HK-2 (cell line): Measurements from ENCODE around the gene GATA5.
A peak's percentile ranks its signal among the peaks of the same experiment; 100 is the strongest.
"Not testable (repeated sequence)": the region's sequence is repeated elsewhere in the genome, so short reads cannot be mapped to it uniquely, and the experiment has no call there.

ENCODE experiments used
- DNase-seq: peaks from one replicate; pipeline ENCODE4 v3.0.0-alpha.2; 2018; ENCODE audit not compliant: unreplicated experiment

The GATA5 gene

DNA sequence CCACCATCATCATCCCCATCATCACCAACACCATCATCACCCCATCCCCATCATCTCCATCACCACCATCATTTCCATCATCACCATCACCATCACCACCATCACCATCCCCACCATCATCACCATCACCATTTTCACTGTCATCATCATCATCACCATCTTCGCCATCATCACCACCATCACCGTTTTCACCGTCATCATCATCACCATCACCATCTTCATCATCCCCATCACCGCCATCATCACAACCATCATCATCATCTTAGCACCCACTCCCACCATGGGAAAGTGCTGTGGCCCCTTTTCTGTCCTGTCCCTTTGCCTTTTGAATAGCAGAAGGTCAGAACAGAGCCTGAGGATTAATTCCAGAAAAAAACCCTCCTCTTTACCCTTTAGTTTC is 28.5 kb upstream of the GATA5 start:
- DNase-seq, result no peak

DNA sequence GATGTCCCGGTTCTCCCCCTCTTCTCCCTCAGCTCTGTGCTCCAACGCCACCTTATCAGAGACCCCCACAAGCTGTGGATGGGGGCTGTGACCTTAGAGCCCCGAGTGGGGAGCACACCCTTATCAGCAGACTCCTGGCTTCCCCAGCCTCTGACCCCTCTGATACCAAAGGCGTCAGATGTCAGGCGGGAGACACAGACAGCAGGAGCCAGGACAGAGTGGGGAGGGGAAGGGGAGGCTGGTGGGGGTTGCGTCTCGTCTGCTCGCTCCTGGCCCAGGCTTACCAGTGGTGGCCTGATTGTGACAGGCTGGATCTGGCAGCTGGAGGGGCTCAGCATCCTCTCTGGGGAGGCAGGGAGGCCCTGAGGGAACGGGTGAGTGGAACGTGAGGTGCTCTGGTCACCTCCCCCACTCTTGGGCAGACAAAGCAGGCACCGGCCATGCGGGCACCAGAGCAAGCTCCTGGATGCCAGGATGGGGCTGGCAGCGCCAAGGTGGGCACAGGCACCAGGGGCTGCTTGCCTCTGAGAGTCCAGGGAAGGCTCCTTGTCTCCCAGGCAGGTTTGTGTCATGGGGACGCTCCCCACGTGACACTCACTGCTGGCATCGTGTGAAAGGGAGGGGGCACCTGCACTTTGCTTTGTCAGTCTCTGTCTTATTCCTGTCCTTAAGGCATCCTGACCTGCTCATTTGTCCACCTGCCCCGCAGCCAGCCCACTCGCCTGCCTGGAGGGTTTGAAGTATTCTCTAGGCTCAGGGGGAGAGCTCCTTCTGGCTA is 27.8 kb upstream of the GATA5 start:
- no peak for DNase-seq

DNA sequence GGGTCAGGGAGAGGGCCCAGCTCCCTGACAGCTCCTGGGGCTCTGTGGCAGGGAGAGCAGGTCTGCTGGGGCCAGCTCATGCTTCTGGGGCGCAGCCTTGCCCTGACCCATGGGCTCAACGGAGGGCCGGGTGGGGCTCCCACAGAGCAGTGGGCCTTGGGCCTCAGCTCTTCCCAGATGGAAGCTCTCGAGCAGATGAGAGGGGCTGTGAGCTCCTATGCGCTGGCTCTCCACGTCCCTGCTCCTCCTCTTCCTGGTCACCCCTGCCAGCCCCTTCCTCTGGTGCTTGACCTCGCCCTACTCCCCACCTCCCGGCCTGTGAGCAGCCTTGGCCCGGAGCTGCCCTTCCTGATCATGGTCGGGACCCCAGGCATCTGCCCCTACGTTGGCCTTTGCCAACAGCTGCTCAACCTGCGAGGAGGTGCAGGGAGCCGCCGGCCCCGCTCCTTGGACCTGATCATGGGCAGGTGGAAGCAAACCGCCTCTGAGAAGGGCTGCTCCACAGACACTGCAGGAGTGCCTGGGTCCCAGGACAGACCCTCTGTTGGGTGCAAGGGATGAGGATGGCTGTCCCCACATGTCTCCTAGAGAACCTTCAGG is 26.8 kb upstream of the GATA5 start:
- no peak for DNase-seq

DNA sequence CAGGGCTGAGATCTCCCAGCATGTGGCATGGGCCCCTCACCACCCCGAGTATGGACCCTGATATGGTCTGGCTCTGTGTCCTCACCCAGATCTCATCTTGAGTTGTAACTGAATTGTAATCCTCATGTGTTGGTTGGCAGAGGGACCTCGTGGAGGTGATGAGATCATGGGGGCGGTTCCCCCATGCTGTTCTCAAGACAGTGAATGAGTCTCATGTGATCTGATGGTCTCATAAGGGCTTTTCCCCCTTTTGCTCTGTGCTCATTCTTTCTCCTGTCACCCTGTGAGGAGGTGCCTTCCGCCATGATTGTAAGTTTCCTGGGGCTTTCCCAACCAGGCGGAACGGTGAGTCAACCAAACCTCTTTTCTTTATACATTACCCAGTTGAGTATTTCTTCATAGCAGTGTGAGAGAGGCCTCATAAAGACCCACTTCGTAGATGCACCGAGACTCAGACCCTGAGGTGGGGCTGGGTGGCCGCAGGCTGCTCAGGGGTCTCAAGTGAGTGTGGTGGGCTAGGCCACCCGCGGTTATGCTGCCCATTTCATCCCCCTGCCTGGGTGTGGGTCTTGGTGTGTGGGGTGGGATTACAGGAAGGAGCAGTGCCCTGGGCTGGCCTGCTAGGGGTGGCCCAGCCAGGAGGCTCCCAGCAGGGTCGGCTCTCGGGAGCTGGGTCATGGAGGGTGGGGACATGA is 26.2 kb upstream of the GATA5 start:
- DNase-seq, result peak; percentile 91

DNA sequence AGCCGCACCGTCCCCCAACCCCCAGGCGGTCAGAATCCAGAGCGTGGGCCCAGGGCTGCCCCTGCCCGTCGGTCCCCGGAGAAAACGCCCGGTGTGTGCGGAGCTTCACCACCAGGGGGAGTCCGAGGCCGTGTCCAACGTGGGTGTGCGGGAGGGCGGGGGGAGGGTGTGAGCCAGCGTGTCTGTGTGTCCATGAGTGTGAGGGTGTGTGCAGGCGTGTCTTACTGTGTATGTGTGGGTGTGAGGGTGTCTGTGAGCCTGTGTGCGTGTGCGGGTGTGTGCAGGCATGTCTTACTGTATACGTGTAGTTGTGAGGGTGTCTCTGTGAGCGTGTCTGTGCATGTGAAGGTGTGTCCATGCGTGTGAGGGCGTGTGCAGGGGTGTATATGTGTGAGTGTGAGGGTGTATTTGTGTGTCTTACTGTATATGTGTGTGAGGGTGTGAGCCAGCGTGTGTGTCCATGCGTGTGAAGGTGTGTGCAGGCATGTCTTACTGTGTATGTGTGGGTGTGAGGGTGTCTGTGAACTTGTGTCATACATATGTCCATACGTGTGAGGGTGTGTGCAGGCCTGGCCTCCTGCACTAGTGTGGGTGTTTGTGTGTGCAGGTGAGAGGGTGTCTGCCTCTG is 24.6 kb upstream of the GATA5 start:
- DNase-seq, result peak; percentile 88

DNA sequence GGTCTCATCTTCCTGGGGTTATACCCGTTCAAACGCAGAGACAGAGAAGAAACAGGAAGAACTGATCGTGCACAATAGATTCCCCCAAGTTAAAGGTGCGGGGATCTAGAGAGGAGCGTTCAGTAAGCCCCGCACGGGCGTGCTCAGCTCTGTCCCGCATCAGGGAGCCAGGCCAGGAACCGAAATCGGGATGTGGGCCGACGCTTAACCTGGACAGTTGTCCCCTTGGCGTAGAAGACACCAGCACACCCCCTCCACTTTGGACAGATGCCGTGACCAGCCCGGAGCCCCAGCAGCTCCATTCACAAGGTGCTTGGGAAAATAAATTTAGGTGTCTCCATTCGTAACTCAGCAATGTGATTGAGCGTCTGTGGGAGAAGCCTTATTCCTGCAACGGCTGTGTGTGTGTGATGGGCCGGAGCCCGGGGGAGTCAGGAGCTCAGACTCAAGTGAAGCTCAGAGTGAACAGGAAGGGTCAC is 24.0 kb upstream of the GATA5 start:
- DNase-seq, result no peak

DNA sequence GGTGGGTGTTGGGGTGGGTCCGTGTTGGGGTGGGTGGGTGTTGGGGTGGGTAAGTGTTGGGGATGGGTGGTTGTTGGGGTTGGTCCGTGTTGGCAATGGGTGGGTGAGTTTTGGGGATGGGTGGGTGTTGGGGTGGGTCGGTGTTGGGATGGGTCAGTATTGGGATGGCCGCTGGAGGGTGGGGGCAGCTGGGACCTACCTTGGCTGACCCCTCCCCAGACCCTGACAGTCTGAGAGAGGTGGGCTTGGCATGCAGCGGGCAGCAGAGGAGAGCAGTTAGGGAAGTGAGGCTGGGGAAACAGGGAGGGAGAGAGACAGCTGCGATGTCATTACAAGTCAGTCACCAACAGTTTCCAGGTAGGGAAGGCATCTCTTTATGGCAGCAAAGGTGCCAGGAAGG is 23.1 kb upstream of the GATA5 start:
- DNase-seq, result no peak

DNA sequence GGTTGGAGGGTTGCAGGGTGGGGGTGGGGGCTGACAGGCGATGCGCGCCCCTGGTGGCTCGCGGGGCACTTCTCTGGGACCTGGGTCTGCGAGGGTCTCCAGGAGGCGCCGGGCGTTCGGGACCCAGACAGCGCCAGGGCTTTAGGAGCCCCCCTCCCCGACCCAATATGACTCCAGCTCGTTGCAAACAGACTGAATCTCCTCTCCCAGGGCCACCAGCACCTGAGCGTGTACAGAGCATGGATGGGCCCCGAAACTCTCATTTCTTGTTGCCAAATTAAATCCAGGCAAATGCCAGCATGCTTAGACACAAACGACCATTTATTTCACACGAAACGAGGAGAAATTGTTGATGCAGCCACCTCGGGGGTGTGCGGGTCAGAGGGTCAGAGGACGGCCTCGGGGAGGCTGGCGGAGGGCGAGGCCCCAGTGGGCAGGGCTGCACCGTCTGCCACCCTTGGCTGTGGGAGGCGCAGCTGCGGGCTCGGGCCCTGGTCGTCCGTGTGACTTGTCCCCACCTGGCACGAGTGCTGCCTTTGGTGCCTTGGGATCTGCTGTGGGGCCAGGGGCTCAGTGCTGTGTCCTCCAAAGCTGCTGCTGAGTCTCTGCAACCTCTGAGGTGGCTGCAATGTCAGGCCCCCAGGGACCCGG is 20.9 kb upstream of the GATA5 start:
- DNase-seq, result no peak

DNA sequence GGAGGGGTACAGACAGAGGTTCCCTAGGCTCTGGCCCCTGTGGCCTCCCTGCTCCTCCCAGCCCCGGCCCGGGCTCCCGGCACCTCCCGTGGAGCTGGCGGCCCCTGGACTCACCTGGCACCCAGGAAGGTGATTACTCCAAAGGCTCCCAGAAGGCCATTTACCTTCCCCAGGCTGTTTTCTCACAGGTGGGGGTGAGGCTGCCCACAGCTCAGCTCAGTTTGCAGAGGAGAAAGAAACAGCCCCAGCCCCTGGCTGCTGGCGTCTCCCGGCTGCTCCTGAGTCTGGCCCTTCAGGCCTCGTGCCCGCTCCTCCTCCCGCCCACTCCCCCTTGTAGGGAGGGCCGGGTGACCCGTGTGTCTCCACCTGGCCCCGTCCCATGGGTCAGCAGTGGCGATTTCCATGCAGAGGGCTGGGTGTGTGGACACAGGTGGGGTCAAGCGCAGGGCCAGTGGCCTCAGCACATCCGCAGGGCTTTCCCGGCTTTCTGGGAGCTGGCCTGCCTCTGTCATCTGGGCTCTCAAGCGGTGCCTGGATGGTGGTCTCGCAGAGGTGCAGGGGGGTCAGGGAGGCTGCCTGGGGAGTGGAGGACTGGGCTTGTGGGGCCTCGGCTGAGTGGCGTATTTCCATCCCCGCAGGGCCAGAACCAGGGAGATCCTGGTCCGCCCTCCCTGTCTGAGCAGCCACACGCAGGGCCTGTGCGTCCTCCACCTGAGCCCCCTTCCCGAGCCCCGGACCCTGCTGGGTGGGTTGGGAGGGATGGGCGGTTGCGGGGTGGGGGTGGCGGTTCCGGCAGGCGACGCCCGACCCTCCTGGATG is 20.2 kb upstream of the GATA5 start:
- no peak for DNase-seq

DNA sequence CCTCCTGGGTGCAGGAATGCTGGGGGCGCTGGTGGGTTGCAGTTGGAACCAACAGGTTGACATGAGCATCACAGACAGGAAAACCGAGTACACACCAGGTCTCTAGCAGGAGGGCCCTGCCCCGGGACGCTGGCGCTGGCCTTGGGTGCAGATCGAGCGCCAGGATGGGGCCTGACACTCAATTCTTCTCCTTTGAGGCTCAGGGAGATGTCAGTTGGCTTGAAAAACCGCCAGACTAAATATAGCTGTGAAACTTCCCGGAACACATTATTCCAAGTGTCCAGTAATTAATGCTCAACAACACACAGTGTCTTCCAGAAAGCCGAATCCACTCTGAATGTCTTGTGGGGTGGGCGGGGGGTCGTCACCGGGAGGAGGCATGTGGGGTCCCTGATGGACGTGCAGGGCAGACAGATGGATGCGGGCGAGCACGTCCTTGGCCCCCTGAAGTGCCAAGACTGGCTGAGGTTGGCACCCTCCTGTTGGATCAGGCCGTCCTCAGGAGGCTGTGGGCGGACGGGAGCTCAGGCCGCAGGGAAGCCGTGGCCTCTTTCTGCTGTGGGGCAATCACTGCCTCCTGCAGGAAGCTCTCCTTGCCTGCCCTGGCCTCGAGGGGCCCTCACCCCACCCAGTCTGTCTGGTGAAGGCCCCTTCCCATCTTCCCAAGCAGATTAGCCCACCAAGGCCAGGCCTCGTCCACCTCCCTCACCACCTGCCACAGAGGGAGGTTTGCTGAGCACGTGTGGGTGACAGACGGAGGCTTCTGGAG is 19.4 kb upstream of the GATA5 start:
- DNase-seq, result no peak

DNA sequence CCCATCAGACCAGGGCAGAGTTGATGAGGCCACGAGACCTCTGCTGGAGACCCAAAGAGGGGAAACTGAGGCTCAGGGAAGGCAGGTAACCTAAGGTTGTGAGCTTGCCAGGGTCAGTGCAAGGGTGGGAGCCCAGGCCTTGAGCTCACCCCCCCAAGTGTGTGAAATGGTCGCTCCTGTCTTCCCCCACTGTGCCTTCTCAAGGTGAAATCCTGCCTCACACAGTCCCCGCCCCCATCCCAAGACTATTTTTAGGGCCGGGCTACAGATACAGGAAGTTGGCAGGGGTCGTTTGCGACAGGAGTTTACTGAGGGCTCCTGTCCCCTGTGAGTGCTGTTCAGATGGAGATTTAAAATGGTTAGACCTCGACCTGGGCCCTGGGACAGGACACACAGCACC is 18.7 kb upstream of the GATA5 start:
- no peak for DNase-seq

DNA sequence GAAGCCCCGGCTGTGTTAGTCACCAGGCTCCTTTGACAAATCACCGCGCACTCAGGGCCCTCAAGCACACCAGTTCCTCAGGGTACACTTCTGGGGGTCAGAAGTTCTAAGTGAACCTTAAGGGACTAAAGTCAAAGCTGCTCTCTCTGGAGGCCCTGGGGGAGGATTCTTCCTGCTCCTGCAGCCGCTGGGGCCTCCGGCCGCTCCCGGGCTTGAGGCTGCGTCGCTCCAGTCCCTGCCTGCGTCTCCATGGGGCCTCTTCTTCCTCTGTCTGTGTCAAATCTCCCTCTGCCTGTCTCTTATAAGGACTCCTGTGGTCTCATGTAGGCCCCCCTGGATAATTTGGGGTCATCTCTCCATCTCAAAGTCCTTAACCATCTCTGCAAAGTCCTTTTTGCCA is 18.1 kb upstream of the GATA5 start:
- DNase-seq, result no peak

DNA sequence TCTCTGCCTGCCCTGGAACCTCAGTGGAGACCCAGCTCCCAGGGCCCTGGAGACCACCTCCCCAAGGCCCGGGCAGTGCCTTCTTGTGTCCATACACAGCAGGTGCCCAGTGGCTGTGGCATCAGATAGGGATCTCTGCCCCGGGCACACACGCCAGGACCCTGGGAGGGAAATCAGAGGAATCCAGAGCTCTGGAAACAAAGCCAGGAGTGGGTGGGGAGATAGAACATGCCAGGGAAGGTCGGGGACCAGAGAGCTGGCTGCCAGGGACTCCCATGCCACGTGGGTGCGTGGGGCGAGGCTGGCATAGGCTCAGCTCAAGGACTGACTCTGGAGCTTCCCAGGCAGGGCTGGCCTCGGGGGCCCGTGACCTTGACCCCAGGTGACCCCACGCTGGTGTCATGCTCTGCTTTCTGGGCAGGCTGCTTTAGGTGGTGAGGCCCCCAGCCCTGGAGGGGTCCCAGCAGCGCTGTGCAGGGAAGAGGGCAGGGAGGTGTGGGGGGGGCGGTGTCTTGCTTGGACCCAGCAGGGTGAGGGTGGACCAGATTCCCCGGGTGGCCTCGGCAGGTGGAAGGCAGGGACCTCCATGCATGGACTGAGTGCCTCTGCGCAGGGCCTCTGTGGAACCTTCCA is 17.6 kb upstream of the GATA5 start:
- DNase-seq, result no peak

DNA sequence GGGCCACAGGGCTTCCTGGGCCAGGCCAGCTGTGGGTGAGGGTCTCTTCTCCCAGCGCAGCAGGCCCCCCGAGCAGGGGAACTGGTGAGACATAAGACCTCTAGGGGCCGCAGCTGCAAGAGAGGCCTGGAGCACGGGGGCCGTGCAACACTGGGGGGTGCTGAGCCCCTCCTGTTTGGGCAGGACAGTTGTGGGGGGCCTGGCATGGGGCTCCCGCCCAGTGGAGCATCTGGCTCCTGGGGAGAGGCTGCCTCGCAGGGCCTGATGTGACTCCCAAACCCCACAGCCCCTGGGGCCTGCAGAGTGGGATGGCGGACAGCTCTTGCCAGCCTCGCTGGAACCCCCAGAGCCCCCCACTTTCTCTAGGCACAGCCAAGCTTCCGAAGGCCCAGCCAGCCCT is 16.9 kb upstream of the GATA5 start:
- no peak for DNase-seq

DNA sequence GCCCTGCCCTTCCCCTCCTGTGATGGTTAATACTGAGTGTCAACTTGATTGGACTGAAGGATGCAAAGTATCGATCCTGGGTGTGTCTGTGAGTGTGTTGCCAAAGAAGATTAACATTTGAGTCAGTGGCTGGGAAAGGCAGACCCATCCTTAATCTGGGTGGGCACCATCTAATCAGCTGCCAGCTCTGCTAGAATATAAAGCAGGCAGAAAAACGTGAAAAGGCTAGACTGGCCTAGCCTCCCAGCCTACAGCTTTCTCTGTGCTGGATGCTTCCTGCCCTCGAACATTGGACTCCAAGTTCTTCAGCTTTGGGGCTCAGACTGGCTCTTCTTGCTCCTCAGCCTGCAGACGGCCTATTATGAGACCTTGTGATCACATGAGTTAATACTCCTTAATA is 15.0 kb upstream of the GATA5 start:
- not testable (repeated sequence) for DNase-seq

DNA sequence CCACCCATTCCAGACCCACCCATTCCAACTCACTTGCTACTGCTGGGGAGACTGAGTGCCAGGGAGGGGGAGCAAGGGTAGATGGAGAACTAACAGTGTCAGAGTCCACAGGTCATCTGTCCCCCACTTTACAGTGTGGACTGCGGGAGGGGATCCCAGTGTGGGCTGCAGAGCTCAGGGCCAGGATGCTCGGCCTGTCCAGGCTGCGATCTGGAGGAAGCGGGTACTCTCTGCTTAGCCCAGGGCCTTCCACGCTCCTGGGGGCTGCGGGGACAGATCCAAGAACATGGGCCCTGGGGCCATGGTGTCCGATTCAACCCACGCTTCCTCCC is 14.1 kb upstream of the GATA5 start:
- no peak for DNase-seq

DNA sequence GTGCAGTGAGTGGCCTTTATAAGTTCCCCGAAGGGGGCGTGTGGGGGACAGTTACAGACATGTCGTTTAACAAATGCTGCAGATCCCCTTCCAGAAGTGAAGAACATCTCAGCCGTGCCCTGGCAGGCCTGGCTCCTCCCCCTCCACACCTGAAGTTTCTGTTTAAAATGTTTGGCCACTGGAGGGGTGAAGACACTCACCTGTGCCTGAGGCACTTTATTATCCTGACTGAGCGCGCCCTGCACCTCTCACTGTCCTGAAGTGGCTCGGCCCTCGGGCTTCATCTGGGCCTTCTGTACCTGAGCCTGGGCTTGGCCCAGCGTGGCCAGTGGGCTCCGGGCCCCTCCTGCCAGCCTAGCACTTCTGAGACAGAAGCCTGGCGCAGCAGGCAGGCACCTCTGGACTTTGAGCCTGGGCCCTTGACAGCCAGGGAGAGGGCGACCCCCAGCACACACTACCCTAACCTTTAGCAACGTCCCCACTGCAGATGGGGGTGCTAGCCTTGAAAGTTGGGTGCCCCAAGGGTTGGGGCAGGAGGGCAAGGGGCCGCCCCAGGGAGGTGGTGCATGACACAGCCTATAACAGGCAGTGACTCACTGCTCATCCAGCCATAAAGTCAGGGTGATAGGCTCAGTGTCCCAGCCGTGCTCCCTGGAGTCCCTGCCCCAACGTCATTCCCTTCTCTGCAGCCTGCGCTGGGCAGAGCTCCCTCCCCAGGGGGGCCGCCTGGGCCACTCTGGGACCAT is 13.6 kb upstream of the GATA5 start:
- peak; percentile 77 for DNase-seq

DNA sequence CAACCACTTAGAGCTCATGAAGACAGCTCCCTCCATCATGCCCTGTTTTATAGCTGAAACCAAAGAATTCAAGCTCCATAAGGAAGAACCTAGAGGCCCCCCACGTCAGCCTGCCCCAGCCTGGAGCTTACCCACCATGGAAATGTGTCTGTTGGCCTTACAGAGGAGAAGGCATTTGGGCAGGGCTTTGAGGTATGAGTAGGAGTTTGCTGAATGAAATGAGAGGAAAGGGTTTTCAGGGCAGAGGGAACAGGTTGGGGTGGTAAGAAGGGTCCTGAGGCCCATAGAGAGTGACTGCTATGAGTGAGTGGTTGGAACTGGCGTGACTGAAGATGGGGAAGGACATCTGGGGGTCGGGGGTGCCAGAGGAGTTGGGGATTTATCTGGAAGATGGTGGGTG is 12.7 kb upstream of the GATA5 start:
- no peak for DNase-seq
